Stimulated activated CD4-positive, alpha-beta T cell treated with anti-CD3 and anti-CD28 coated beads, Interleukin-4, amount 100 ng/mL, for 24 hours (primary cell): ENCODE measurements around the gene CCNB3.
"Not testable (repeated sequence)": the region's sequence is repeated elsewhere in the genome, so short reads cannot be mapped to it uniquely, and the experiment has no call there.

Source experiments
- DNase-seq: peaks from one replicate; pipeline ENCODE4 v3.0.0-alpha.2; 2020

The CCNB3 gene

DNA sequence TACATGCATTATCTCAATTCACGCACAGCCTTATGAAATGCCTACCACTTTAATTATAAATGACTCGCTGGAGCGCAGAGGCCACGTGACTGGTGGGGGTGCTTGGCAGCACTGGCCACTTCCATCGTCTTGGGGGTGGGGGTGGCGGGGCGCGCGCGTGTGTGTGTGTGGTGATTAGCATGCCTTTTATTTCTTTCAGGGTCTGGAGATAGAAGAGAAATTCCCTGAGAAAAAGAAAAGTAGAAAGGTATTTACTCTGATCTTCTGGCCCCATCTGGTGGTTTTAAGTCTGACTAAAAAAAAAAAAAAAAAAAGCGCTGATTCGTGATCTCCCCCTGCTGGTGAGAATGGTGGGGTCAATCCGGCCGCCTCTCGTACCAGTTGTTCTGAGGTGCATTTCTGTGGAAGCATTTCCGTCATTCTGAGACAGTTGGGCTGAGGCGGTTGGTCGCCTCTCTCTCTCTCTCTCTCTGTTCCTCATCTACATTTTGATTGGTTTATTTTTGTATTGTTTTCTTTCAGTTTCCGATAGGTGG, at the start of gene CCNB3:
Gene CCNB3 (plus strand): TSS at position 402 of the 536 bp plus-strand sequence. CDS start 80,399 bp downstream, outside the sequence.
- peak; percentile 76 for DNase-seq

DNA sequence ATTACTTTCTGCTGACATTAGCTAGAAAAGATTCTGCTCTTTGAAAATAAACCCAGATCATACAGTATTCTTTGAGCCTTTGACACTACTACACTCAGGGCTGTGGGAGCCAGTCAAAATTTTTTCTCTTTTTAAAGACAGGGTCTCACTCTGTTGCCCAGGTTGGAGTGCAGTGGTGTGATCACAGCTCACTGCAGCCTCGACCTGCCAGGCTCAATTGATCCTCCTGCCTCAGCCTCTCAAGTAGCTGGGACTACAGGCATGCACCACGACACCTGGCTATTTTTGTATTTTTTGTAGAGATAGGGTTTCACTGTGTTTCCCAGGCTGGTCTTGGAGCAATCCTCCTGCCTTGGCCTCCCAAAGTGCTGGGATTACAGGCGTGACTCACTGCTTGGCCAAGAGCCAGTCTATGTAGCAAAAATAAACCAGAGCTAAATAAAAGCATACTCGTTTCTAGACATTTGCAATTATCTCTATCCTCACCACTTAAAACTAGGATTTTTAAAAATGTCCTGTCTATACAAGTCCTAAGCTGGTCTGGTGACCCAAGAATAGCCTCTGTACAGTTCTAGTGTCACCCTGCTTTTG, 46.9 kb upstream of the CCNB3 start:
- DNase-seq: no peak

GRCh38 chrX:50158593-50158992, 46.0 kb upstream of the CCNB3 start:
- DNase-seq: no peak

DNA sequence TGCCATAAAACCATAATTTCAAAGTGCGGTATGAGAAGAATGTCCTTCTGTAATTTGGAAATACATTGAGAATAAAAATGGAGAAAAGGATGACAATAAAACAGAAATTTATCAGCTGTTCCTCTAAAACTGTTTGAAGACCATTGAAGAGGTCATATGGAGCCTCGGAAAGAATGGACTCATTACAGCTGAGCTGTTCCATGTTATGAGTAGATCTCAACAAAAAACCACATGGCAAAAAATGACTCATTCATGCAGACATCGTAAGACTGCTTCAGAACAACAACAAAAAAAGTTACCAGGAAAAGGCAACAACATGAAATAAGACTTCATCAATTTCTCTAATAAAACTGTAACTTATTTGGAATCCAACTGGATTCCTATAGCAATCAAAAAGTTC, 43.4 kb upstream of the CCNB3 start:
- no peak for DNase-seq

DNA sequence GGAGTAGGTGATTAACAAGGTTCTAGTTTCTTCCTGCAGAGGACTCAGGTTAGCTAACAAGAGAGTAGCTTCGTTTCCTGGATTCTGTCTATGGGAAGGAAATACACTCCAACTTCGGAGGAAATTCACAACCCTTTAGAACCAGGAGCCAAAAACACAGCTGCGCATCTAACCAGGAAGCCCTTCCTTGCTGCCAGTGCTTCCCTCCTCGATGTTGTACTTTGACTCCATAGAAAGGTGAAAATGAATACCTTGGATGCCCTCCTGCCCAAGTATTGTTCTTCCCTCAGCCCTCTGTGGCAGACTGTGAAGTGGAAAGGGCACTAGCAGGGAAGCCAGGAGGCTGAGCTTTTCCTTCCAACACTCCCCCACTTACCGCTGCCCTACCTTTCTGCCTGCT, 38.8 kb upstream of the CCNB3 start:
- no peak for DNase-seq

DNA sequence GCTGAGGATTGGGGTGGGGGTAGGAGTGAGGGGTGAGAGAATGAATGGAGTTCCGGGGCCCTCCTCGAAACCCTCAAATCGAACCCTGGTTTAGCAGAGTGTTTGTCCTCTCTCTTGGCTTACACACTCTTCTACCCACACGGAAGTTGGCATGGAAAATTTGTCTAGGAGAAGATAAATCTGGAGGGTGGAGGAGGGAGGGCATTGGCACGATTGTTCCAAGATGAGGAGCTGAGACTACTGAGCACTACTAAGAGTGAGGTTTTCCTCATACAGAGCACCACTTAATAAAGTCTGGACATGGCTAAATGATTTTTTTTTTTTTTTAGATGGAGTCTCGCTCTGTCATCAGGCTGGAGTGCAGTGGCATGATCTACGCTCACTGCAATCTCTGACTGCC, 37.2 kb upstream of the CCNB3 start:
- no peak for DNase-seq

DNA sequence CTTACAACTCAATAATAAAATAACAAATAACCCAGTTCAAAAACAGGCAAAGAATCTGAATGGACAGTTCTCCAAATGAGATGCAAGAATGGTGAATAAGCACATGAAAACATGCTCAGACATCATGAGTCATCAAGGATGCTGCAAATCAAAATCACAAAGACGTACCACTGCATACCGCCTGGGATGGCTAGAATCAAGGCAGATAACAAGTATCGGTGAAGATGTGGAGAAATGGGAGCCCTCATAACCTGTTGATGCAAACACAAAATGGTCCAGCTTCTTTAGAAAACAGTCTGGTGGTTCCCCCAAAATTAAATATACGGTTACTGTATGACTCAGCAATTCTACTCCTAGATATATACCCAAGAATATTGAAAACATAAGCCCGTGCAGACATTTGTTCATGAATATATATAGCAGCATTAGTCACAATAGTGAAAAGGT, 36.3 kb upstream of the CCNB3 start:
- DNase-seq: no peak

GRCh38 chrX:50169717-50170116, 34.8 kb upstream of the CCNB3 start:
- DNase-seq: no peak

GRCh38 chrX:50180073-50180940, 24.3 kb upstream of the CCNB3 start:
- no peak for DNase-seq

GRCh38 chrX:50183891-50184290, 20.7 kb upstream of the CCNB3 start:
- no peak for DNase-seq

- no peak for DNase-seq
Observed at GRCh38 chrX:50188859-50189600, 15.5 kb upstream of the CCNB3 start.

- DNase-seq: no peak
Observed at GRCh38 chrX:50198348-50198747, 6.2 kb upstream of the CCNB3 start.

DNA sequence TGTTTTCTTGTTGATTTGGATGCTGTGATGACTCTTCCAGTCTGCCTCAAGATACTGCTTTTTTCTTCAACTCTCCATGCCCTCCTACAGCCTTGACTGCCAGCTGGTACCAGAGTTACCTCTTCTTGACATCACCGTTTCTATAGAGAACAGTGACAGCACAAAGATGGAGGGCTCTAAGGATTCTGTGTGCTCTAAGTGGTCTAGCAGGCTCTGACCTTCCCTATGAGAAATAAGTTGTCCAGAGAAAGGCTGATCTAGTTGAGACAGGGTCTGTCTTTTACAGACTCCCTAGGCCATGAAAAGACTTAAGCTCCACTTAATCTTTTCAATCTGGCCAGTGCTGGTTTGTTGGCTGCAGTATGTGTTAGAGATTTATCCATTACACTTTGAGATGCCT, 3.7 kb upstream of the CCNB3 start, which contains the start of gene AKAP4:
Gene AKAP4 (minus strand): TSS at position 101 of the 400 bp plus-strand sequence. CDS start 118 bp downstream, outside the sequence.
- DNase-seq: no peak

- DNase-seq: no peak
Observed at GRCh38 chrX:50202539-50202938, 2.0 kb upstream of the CCNB3 start.

DNA sequence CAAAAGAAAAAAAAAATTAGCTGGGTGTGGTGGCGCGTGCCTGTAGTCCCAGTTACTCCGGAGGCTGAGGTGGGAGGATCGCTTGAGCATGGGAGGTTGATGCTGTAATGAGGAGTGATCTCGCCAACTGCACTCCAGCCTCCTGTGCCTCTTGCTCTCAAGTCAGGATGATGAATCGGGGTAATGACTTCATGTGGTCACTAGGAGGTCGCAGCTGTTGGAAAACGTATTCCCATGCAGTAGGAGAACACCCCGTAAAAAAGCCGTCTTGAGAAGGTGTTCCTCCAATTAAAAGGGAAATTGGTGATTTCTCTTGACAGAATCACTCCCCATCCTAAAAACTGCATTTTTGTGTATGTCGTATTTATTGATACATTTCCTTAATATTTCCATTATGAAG, 2.2 kb downstream of the CCNB3 start:
- no peak for DNase-seq

DNA sequence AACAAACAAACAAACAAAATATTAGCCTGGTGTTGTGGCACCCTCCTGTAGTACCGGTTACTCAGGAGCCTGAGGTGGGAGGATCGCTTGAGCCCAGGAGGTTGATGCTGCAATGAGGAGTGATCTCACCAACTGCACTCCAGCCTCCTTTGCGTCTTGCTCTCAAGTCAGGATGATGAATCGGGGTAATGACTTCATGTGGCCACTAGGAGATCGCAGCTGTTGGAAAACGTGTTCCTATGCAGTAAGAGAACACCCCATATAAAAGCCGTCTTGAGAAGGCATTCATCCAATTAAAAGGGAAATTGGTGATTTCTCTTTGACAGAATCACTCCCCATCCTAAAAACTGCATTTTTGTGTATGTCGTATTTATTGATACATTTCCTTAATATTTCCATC, 6.9 kb downstream of the CCNB3 start:
- DNase-seq: no peak

GRCh38 chrX:50281253-50281652, 76.7 kb downstream of the CCNB3 start:
- no peak for DNase-seq

- no peak for DNase-seq
Observed at GRCh38 chrX:50327235-50327634, 122.7 kb downstream of the CCNB3 start.

GRCh38 chrX:50332668-50333067, 128.1 kb downstream of the CCNB3 start:
- DNase-seq: not testable (repeated sequence)

GRCh38 chrX:50333308-50333707, 128.7 kb downstream of the CCNB3 start:
- DNase-seq: no peak

GRCh38 chrX:50343917-50344316, 139.4 kb downstream of the CCNB3 start:
- DNase-seq: no peak

- no peak for DNase-seq
Observed at GRCh38 chrX:50372966-50373365, 168.4 kb downstream of the CCNB3 start.
